Thyroid gland (tissue), 4 donors: ENCODE measurements around the gene PCYOX1L.

Experiments
- POLR2A ChIP-seq, 2 donors: fragments of 450-650 bp; IDR thresholded peaks; one replicate each; pipeline ENCODE4 v1.6.1; 2017; ENCODE audit warnings: antibody characterized with exemption in 2 of 2, mild to moderate bottlenecking in 2 of 2, moderate library complexity in 1 of 2
- TF ChIP-seq, protein P1 (sequence below), 6 experiments: fragments of 200-600 bp in 3 of 6; fragments of 450-650 bp in 3 of 6; sonication (generic) in 3 of 6; IDR thresholded peaks; one replicate each; pipeline ENCODE4 v1.5.1; 2016 to 2019; ENCODE audit warnings: antibody characterized with exemption in 6 of 6, mild to moderate bottlenecking in 2 of 6, inconsistent platforms in 1 of 6, moderate library complexity in 1 of 6

GRCh38 chr5:149358294-149358651 lies 427 bp downstream of the PCYOX1L start:
- TF ChIP-seq, protein P1, sequence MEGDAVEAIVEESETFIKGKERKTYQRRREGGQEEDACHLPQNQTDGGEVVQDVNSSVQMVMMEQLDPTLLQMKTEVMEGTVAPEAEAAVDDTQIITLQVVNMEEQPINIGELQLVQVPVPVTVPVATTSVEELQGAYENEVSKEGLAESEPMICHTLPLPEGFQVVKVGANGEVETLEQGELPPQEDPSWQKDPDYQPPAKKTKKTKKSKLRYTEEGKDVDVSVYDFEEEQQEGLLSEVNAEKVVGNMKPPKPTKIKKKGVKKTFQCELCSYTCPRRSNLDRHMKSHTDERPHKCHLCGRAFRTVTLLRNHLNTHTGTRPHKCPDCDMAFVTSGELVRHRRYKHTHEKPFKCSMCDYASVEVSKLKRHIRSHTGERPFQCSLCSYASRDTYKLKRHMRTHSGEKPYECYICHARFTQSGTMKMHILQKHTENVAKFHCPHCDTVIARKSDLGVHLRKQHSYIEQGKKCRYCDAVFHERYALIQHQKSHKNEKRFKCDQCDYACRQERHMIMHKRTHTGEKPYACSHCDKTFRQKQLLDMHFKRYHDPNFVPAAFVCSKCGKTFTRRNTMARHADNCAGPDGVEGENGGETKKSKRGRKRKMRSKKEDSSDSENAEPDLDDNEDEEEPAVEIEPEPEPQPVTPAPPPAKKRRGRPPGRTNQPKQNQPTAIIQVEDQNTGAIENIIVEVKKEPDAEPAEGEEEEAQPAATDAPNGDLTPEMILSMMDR (IDR thresholded peaks at IDR 0.05): peak in 1 of 6 experiments; percentile 4
- no peak for TF ChIP-seq POLR2A (IDR thresholded peaks at IDR 0.05)
